Neutrophil (primary cell): ENCODE data around the gene FCRL1.

ENCODE experiments used
- H3K27ac ChIP-seq: fragments of 200-600 bp; sonication (generic); 2 replicates; pipeline ENCODE4 v1.5.1; 2016; ENCODE audit warnings: mild to moderate bottlenecking, moderate library complexity
- H3K27me3 ChIP-seq: fragments of 200-600 bp; sonication (generic); 2 replicates; pipeline ENCODE4 v1.6.0; 2016; ENCODE audit warnings: mild to moderate bottlenecking
- H3K36me3 ChIP-seq: fragments of 200-600 bp; sonication (generic); 2 replicates; pipeline ENCODE4 v1.5.1; 2017
- H3K4me1 ChIP-seq, 2 experiments: fragments of 200-600 bp in 1 of 2; sonication (generic) in 1 of 2; 1 replicate in 1 of 2; 2 replicates in 1 of 2; pipeline versions ENCODE4 v1.5.1 to v1.6.1; 2013 to 2016; ENCODE audit warnings: low read depth in 1 of 2, low read length in 1 of 2, mild to moderate bottlenecking in 1 of 2, moderate library complexity in 1 of 2; ENCODE audit not compliant: control insufficient read depth in 1 of 2, insufficient read depth in 1 of 2
- H3K4me3 ChIP-seq, 2 experiments: fragments of 200-600 bp in 1 of 2; sonication (generic) in 1 of 2; 1 replicate in 1 of 2; 2 replicates in 1 of 2; pipeline ENCODE4 v1.5.1; 2013 to 2016; ENCODE audit warnings: low read depth in 1 of 2, low read length in 1 of 2, mild to moderate bottlenecking in 1 of 2, moderate library complexity in 1 of 2
- H3K9me3 ChIP-seq: fragments of 200-600 bp; sonication (generic); 2 replicates; pipeline ENCODE4 v1.5.1; 2016
- CTCF ChIP-seq: fragments of 200-600 bp; sonication (generic); IDR thresholded peaks from 2 replicates; pipeline ENCODE4 v1.5.1; 2016; ENCODE audit warnings: antibody characterized with exemption

Gene FCRL1

GRCh38 chr1:157819896-157820295, at the start of gene FCRL1:
Gene FCRL1, minus strand, starts transcription at chr1:157820120. Its CDS starts 83 bp downstream, at chr1:157820037.
- H3K27me3 ChIP-seq, result no peaks in the 10 kb centered on the region
- H3K4me1 ChIP-seq, result peaks cover 29 to 42% of the 10 kb centered on the region in 2 experiments
- H3K27ac ChIP-seq, result peak within 1 kb of the TSS; percentile 80
- TF ChIP-seq CTCF, result no peak
- no peaks in the 10 kb centered on the region for H3K36me3 ChIP-seq
- no peaks in the 10 kb centered on the region for H3K9me3 ChIP-seq
- H3K4me3 ChIP-seq, result peak within 1 kb of the TSS; percentile 58 to 65

GRCh38 chr1:157868654-157869053, 48.7 kb upstream of the FCRL1 start:
- Histone ChIP-seq H3K36me3 (no peaks in the 10 kb centered on the region), H3K27ac (no peak overlapping the region)
- TF ChIP-seq CTCF, result no peak

GRCh38 chr1:157862114-157863070, 42.5 kb upstream of the FCRL1 start:
- Histone ChIP-seq H3K4me3 (no peak overlapping the region), H3K9me3 (no peaks in the 10 kb centered on the region), H3K36me3 (no peaks in the 10 kb centered on the region), H3K27me3 (peaks cover 17% of the 10 kb centered on the region), H3K4me1 (no peaks in the 10 kb centered on the region), H3K27ac (no peak overlapping the region)
- TF ChIP-seq CTCF, result no peak

More at GRCh38 chr1:157868654-157869053, 48.7 kb upstream of the FCRL1 start:
- Histone ChIP-seq H3K4me1 (no peaks in the 10 kb centered on the region), H3K4me3 (no peak overlapping the region), H3K9me3 (no peaks in the 10 kb centered on the region), H3K27me3 (peaks cover 17% of the 10 kb centered on the region)

- H3K4me1 ChIP-seq, result no peaks in the 10 kb centered on the region
- no peak overlapping the region for H3K27ac ChIP-seq
- H3K36me3 ChIP-seq, result no peaks in the 10 kb centered on the region
- no peaks in the 10 kb centered on the region for H3K9me3 ChIP-seq
- no peak overlapping the region for H3K4me3 ChIP-seq
- H3K27me3 ChIP-seq, result no peaks in the 10 kb centered on the region
- no peak for TF ChIP-seq CTCF
These were observed 36.6 kb upstream of the FCRL1 start for GRCh38 chr1:157856538-157856937.

GRCh38 chr1:157852476-157852875, 32.6 kb upstream of the FCRL1 start:
- Histone ChIP-seq H3K9me3 (no peaks in the 10 kb centered on the region), H3K4me3 (no peak overlapping the region), H3K4me1 (no peaks in the 10 kb centered on the region), H3K27ac (no peak overlapping the region), H3K27me3 (peaks cover 7% of the 10 kb centered on the region), H3K36me3 (no peaks in the 10 kb centered on the region)
- no peak for TF ChIP-seq CTCF
